GM12878 (cell line): ENCODE measurements around the gene PALLD. TPM values are rescaled to one million over a fixed set of nuclear protein-coding genes. Genes with fewer than 3 reads are reported as not detected.

Experiments used
- BHLHE40 ChIP-seq, 2 experiments: fragments of 450-650 bp in 1 of 2; IDR thresholded peaks; 2 replicates each; pipeline ENCODE4 v1.6.1; 2011 to 2017; ENCODE audit warnings: low read depth in 2 of 2, borderline replicate concordance in 1 of 2, improper control_type of control experiment in 1 of 2, low read length in 1 of 2, mild to moderate bottlenecking in 1 of 2
- NR2C1 ChIP-seq: fragments of 450-650 bp; IDR thresholded peaks from 2 replicates; pipeline ENCODE4 v1.6.1; 2017; ENCODE audit warnings: antibody characterized with exemption, mild to moderate bottlenecking, moderate library complexity
- NR2F1 ChIP-seq: fragments of 450-650 bp; conservative IDR thresholded peaks from 2 replicates; pipeline ENCODE4 v1.6.1; 2017; ENCODE audit warnings: mild to moderate bottlenecking
- POLR2AphosphoS5 ChIP-seq: IDR thresholded peaks from 2 replicates; pipeline ENCODE4 v1.6.1; 2011; ENCODE audit warnings: mild to moderate bottlenecking, low read length, inconsistent platforms
- SMARCA5 ChIP-seq: fragments of 450-650 bp; IDR thresholded peaks from 2 replicates; pipeline ENCODE4 v1.6.1; 2017; ENCODE audit warnings: mild to moderate bottlenecking
- TARDBP ChIP-seq: IDR thresholded peaks from 2 replicates; pipeline ENCODE4 v1.6.1; 2016; ENCODE audit warnings: borderline replicate concordance
- polyA plus RNA-seq, 11 experiments: library from polyadenylated mRNA; depleted of rRNA in 4 of 11; unstranded in 6 of 11; stranded (reverse) in 5 of 11; fragments of >200 nt; fragmentation: Nextera tagmentation in 4 of 11; fragmentation: Illumina TruSeq in 1 of 11; extraction: Ambion mirVana in 4 of 11; extraction: Trizol in 1 of 11; gene quantifications; 1 replicate in 1 of 11; 2 replicates in 10 of 11; pipeline versions ENCODE4 v1.2.1 to v1.2.3, GENCODE V29; 2011 to 2016; ENCODE audit warnings: inconsistent platforms in 2 of 11, missing spikeins in 2 of 11, low read depth in 1 of 11
- total RNA-seq, 4 experiments: library from RNA; depleted of rRNA in 3 of 4; stranded (reverse); fragments of >200 nt in 3 of 4; fragmentation: Illumina TruSeq in 1 of 4; extraction: Trizol in 1 of 4; gene quantifications; 2 replicates each; pipeline versions ENCODE4 v1.2.1 to v1.2.3, GENCODE V29; 2013 to 2021
- TF ChIP-seq, protein P1 (sequence below): fragments of 150-350 bp; IDR thresholded peaks from 2 replicates; pipeline ENCODE4 v1.6.1; 2014; ENCODE audit warnings: mild to moderate bottlenecking, low read depth, low read length
- TF ChIP-seq, protein P2 (sequence below): IDR thresholded peaks from 2 replicates; pipeline ENCODE4 v1.6.1; 2012; ENCODE audit warnings: low read depth, low read length, improper control_type of control experiment
- TF ChIP-seq, protein P3 (sequence below): IDR thresholded peaks from 2 replicates; pipeline ENCODE4 v1.6.1; 2012; ENCODE audit warnings: improper control_type of control experiment, low read depth, low read length; ENCODE audit not compliant: insufficient replicate concordance

The PALLD gene
- total and polyA plus RNA-seq, 10 of the 15 experiments (the other 5 are each of a cell fraction or from before 2014, with no cell fraction given): 1.0 to 7.7 (median 1.7) TPM

DNA sequence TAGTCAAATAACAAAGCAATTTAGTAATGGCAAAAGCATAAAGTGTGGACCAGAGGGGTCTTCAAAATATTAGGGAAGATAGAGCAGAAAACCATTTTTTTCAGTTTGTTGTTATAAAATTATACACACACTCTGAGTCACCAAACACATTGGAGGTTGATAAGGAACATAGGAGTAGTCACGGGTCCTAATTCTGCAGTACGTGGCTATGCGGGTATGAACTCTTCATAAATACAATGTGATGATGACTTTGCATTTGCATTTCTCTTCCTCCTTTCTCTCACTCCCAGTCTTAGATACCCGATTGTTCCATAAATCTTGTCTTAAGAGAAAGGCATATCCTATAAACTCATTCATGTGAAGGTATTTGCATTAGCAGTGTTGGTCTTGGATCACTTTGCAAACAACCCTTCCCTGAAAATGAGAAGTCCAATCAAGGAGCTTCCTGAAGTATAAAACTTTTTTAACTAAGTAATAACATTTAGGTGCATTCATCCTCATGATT, 223.6 kb downstream of the PALLD start (continued):
- TF ChIP-seq, protein P1, sequence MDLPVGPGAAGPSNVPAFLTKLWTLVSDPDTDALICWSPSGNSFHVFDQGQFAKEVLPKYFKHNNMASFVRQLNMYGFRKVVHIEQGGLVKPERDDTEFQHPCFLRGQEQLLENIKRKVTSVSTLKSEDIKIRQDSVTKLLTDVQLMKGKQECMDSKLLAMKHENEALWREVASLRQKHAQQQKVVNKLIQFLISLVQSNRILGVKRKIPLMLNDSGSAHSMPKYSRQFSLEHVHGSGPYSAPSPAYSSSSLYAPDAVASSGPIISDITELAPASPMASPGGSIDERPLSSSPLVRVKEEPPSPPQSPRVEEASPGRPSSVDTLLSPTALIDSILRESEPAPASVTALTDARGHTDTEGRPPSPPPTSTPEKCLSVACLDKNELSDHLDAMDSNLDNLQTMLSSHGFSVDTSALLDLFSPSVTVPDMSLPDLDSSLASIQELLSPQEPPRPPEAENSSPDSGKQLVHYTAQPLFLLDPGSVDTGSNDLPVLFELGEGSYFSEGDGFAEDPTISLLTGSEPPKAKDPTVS: no peak
- TF ChIP-seq BHLHE40 (IDR thresholded peaks at IDR 0.05; ENCODE audit: borderline replicate concordance in 1 of 2, low read depth in 2 of 2, low read length in 1 of 2) (no peak), NR2C1 (no peak), NR2F1 (no peak), TARDBP (no peak), SMARCA5 (no peak), POLR2AphosphoS5 (no peak)
- TF ChIP-seq, protein P2, sequence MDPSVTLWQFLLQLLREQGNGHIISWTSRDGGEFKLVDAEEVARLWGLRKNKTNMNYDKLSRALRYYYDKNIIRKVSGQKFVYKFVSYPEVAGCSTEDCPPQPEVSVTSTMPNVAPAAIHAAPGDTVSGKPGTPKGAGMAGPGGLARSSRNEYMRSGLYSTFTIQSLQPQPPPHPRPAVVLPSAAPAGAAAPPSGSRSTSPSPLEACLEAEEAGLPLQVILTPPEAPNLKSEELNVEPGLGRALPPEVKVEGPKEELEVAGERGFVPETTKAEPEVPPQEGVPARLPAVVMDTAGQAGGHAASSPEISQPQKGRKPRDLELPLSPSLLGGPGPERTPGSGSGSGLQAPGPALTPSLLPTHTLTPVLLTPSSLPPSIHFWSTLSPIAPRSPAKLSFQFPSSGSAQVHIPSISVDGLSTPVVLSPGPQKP: no peak
- TF ChIP-seq, protein P3, sequence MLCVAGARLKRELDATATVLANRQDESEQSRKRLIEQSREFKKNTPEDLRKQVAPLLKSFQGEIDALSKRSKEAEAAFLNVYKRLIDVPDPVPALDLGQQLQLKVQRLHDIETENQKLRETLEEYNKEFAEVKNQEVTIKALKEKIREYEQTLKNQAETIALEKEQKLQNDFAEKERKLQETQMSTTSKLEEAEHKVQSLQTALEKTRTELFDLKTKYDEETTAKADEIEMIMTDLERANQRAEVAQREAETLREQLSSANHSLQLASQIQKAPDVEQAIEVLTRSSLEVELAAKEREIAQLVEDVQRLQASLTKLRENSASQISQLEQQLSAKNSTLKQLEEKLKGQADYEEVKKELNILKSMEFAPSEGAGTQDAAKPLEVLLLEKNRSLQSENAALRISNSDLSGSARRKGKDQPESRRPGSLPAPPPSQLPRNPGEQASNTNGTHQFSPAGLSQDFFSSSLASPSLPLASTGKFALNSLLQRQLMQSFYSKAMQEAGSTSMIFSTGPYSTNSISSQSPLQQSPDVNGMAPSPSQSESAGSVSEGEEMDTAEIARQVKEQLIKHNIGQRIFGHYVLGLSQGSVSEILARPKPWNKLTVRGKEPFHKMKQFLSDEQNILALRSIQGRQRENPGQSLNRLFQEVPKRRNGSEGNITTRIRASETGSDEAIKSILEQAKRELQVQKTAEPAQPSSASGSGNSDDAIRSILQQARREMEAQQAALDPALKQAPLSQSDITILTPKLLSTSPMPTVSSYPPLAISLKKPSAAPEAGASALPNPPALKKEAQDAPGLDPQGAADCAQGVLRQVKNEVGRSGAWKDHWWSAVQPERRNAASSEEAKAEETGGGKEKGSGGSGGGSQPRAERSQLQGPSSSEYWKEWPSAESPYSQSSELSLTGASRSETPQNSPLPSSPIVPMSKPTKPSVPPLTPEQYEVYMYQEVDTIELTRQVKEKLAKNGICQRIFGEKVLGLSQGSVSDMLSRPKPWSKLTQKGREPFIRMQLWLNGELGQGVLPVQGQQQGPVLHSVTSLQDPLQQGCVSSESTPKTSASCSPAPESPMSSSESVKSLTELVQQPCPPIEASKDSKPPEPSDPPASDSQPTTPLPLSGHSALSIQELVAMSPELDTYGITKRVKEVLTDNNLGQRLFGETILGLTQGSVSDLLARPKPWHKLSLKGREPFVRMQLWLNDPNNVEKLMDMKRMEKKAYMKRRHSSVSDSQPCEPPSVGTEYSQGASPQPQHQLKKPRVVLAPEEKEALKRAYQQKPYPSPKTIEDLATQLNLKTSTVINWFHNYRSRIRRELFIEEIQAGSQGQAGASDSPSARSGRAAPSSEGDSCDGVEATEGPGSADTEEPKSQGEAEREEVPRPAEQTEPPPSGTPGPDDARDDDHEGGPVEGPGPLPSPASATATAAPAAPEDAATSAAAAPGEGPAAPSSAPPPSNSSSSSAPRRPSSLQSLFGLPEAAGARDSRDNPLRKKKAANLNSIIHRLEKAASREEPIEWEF: no peak
